IPS DF 4.7 (cell line): ENCODE data around the gene GAREM2.

Experiments
- DNase-seq: peaks from one replicate; pipeline ENCODE4 v3.0.0-alpha.2; 2013; ENCODE audit warnings: low spot score; ENCODE audit errors: extremely low read depth

Gene GAREM2

GRCh38 chr2:26169681-26170414, 3.0 kb upstream of the GAREM2 start:
- DNase-seq, result no peak

GRCh38 chr2:26170795-26171194, 2.1 kb upstream of the GAREM2 start:
- no peak for DNase-seq

- no peak for DNase-seq
Measured at GRCh38 chr2:26172189-26172870, 558 bp upstream of the GAREM2 start.

DNA sequence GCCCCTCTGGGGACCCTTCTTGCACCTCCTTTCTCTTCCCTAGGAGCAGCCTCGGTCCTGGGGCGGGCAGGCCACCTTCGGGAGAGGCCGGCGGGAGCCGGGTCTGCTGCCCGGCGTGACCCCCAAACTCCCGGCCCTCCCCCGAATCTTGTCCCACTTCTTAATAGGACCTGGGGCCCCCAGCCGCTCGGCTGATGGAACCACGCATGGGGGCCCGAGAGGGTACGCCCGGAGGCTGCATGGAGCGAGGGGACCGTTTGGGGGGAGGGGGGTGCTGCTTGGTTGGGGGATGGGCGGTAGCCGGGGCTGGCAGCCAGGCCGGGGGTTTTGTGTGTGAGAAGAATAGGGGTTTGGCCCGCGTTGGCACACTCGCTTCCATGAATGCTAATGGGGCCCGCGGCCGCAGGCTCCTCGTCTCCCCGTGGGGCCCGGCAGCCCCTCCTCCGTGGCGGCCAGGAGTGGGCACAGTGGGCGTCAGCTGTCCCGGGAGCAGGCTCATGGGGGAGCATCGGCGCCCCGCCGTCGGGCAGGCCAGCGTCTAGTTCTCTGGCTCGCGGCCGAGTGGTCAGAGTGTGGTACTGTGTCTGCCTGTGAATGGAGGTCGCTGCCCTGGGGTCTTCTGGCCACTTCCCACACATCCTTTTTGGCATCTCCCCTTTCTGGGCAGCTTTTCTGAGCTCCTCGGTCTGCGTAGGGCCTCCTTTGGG, 1.0 kb downstream of the GAREM2 start:
- no peak for DNase-seq

DNA sequence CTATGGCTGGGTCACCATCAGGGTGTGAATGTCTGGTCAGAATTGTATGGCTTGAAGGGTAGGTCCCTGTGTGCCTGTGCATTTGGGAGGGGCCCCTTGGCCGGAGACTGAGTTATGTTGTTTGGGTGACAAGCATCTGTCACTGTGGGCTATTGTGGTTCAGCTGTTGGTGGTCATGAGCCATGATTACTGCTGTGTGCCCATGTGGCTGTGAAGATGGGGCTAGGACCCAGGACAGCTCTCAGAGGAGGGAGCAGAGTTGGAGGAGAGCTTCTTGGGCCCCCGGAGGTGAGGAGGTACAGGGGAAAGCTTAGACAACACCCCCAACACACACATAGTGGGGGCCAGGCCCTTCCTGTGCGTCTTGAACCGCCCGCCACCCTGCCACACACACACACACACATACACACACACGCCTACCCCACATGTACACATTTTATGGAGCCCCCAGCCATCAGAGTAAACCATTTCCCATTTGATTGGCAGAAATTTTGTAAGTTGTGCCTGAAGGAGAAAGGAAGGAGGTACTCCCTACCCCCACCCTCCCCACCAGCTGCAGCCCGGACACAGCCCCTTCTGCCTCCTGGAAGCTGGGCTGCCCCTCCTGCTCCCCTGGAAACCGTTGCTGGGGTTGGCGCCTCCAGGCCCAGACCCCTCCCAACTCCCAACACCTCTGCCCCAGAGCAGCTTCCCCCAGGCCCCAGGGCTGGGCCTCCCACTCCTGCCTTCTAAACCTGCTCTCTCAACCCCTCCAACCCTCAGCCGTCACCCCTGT, 2.0 kb downstream of the GAREM2 start:
- no peak for DNase-seq

DNA sequence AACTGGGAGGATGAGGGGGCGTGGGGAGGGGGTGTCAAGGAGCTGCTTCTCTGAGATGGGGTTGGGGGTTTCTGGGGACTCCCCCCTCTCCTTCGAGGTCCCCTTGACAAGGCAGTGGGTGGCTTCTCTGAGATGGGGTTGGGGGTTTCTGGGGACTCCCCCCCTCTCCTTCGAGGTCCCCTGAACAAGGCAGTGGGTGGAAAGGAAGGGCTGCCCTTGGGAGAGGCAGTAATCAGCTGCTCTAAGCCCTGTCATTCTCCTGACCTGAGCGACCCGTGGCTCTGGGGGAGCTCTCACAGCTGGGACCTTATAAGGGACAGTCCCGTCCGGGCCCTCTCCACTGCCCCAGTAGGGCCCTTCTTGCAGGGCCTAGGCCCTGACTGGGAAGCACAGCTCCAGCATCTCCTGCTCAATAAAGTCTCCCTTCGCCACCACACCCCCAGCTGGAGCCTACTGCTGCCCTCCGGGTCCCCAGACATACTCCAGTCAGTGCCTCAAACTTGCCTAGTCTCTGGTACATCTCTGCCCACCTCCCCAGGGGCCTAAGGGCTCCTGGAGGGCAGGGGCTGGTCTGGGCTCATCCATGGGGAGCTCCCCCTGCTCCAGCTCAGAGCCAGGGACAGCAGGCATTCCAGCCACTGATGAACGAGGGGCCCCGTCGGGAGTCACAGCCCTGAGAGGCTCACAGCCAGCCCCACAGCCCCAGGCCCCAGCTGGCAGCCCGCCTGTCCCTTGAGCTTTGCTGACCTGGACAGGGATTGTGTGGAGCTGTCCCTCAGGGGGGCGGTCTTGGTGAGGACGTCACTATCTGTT, 2.8 kb downstream of the GAREM2 start:
- no peak for DNase-seq

DNA sequence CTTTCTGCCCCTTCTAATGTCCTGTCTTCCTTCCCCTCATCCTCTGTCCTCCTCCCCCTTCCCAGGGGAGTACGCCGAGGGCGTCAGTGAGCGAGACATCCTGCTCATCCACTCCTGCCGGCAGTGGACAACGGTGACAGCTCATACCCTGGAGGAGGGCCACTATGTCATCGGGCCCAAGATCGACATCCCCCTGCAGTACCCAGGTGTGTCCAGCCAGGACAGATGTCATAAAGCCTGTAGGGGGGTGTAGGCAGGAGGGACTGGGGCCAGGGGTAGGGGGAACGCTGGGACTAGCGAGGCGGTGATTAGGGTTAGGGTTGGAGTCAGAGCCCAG, 3.4 kb downstream of the GAREM2 start:
- no peak for DNase-seq

DNA sequence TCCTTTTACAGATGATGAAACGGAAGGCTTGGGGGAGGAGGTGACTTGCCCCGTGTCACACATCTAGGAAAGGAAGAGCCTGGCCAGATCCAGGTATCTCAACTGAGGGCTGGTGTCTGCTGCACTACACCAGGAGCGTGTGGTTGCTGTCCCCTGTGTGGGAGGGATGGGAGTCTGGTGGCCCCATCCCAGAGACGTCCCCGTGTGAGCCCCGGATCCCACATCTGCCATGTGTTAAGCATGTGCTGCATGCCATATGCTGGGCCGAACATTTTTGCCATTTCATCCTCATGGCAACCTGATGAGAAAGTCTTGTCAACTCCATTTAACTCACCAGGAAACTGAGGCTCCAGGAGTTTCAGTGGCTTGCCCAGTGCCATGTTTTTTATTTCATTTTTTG, 4.2 kb downstream of the GAREM2 start:
- no peak for DNase-seq

DNA sequence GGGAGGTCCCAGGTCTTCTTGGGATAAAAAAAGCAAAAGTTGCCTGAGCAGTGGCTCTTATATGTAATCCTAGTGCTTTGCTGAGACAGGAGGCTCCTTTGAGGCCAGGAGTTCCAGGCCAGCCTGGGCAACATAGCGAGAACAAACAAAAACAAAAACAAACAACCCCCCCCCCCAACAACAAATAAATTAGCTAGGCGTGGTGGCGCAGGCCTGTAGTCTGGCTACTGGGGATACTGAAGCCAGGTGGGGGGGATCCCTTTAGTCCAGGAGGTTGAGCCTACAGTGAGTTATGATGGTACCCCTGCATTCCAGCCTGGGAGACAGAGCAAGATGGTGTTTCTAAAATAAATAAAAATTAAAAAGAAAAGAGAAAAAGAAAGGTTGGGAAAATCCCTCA, 5.4 kb downstream of the GAREM2 start:
- no peak for DNase-seq

DNA sequence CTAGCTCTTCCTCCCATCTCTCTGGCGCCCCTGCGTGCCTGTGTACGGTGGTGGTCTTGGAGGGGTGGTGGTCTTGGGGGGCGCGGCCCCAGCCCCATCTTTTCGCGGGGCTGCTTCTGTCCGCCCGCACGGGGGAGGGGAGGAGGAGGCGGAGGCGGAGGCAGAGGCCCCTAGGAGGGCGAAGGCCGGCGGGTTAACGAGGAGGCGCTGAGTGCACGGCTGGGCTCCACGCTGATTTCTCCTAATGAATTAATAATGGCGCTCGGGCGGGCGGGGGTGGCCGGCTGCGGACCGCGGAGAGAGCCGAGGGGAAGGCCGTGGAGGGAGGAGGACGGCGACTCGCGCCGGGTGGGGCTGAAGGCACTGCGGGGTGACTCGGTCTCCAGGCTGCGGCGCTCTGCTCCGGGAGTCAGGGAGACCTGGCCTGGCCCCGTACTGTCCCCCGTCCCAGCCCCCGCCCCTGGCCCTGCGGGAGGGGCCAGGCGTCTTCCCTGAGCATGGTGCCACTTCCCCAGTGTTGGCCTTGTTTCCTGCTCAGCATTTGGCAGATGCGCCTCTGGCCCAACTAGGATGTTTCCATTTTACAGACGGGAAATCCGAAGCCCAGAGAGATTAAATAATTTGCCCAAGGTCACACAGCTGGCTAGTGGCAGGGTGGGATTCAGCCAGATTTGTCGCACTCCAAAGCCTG, 6.0 kb downstream of the GAREM2 start:
- DNase-seq, result no peak

DNA sequence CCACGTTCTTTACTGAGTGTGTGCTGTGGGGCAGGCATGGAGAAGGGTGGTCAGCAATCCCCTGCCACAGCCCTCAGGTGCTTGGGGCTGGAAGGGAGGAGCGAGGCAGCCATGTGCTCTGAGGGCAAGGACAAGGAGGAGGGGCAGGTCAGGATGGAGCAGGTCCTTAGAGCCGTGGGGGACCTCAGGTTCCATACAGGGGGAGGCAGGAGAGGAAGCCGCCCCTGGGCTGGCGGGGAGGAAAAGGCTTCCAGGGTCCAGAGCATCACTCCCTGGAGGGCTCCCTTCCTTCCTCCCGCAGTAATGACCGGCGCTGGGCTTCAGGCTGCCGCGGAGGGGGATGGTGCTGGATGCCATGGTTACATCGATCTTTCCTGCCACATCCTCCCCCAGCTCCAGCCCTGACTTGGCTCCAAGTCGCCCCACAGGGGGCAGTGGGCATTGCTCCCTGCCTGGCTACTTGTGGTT, 6.6 kb downstream of the GAREM2 start:
- no peak for DNase-seq

DNA sequence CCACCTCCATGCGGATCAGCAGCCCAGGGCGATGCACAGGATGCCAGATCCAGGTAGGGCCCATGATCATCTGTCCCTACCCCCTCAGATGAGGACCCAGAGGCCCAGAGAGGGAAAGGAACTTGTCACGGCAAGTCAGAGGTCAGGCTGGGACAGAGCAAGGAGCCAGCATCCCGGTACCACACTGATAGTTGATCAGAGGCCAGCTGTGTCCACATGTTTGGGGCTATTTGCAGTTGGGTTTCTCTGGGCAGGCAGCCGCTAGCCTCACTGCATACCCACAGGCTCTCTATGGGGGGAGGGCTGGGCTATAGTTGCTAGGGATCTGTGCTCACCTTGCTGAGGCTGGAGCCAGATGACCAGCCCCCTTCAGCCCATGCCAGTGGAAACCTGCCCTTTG, 9.6 kb downstream of the GAREM2 start:
- no peak for DNase-seq

DNA sequence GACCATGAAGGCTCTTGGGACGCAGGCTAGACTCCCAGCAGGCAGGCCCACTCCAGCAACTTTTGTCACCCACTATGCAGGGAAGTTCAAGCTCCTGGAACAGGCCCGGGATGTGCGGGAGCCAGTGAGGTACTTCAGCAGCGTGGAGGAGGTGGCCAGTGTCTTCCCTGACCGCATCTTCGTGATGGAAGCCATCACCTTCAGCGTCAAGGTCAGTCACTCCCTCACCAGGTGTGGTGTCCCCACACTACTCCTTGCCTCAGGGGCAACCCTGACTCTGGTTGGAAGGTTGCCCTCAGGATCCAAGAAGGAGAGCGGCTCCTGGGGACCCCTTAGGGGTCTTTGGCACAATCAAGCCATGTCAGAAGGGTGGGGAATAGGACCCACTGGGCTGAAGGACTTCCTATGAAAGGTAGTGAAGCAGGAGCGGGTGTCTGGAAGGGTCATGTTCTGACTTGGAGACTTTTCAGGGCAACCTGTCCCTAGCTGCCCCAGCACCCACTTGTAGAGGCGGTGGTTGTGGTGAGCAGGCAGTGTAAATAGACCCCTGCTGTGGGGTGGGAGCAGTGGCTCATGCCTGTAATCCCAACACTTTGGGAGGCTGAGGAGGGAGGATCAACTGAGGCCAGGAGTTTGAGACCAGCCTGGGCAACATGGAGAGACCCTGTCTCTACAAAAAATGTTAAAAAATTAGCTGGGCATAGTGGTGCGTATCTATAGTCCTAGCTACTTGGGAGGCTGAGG, 10.2 kb downstream of the GAREM2 start:
- DNase-seq, result no peak

DNA sequence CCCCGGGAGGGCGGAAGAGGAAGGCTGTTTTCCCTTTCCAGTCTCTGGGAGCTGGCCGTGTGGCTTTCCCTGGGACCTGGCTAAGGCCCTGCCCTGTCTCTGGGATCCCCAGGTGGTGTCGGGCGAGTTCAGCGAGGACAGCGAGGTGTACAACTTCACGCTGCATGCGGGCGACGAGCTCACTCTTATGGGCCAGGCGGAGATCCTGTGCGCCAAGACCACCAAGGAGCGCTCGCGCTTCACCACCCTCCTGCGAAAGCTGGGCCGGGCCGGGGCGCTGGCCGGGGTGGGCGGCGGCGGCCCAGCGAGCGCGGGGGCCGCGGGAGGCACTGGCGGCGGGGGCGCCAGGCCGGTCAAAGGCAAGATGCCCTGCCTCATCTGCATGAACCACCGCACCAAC, 11.2 kb downstream of the GAREM2 start:
- no peak for DNase-seq

DNA sequence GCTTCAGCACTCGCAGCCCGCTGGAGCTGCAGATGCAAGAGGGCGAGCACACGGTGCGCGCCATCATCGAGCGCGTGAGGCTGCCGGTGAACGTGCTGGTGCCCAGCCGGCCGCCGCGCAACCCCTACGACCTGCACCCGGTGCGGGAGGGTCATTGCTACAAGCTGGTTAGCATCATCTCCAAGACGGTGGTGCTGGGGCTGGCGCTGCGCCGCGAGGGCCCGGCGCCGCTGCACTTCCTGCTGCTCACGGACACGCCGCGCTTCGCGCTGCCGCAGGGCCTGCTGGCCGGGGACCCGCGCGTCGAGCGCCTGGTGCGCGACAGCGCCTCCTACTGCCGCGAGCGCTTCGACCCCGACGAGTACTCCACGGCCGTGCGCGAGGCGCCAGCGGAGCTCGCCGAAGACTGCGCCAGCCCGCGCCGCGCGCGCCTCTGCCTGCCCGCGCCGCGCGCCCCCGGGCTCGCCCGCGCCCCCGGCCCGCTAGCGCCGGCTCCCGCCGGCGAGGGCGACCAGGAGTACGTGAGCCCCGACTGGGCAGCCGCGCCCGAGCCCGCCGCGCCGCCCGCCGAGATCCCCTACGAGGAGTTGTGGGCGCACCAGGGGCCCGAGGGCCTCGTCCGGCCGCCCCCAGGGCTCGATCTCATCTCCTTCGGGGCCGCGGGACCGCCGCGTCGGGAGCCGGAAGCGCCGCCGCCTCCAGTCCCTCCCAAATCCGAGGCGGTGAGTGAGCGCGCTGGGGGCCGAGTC, 11.8 kb downstream of the GAREM2 start:
- no peak for DNase-seq

GRCh38 chr2:26185304-26185928, 12.5 kb downstream of the GAREM2 start:
- no peak for DNase-seq

DNA sequence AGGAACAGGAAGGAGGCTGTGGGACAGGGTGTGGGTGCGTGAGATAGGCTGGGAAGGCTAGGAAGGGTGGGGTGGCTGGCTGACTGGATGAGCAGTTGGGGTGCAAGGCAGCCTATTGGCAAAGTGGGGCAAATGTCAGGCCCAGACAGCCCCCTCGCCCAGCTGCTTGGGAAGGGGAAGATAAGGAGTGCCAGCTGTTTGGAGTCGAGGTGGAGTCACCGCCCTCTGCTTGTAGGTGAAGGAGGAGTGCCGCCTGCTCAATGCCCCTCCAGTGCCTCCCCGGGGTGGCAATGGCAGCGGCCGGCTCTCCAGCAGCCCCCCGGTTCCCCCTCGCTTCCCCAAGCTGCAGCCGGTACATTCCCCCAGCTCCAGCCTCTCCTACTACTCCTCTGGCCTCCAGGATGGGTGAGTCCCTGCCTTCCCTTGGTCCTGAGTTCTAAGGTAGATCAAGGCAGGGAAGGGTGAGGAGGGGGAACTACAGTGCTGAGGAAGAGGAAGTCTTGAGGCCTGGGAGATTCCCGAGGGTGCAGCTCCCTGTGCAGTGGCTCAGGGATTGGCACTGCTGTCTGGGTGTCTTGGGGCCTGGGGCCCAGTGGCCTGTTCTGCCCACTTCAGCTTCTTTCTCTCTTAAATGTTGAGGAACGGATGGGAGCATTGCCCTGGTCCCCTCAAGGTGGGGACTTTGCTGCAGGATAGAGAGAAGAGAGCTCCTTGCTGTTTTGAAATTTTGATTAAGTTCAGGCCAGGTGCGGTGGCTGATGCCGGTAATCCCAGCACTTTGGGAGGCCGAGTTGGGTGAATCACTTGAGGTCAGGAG, 13.3 kb downstream of the GAREM2 start:
- no peak for DNase-seq

GRCh38 chr2:26187114-26187513, 14.2 kb downstream of the GAREM2 start:
- no peak for DNase-seq
